Stimulated activated CD4-positive, alpha-beta T cell treated with anti-CD3 and anti-CD28 coated beads, Interleukin-2, amount 100 ng/mL, for 48 hours (primary cell): ENCODE results near the gene SEMA4D.

Source experiments
- DNase-seq, 2 donors: peaks; one replicate each; pipeline ENCODE4 v3.0.0-alpha.2; 2020

SEMA4D gene

GRCh38 chr9:89462817-89463683 lies 34.9 kb downstream of the SEMA4D start:
- DNase-seq = no peak

GRCh38 chr9:89462199-89462598 lies 35.7 kb downstream of the SEMA4D start:
- no peak for DNase-seq

GRCh38 chr9:89461265-89461664 lies 36.6 kb downstream of the SEMA4D start:
- DNase-seq = no peak

- no peak for DNase-seq
These were observed 37.4 kb downstream of the SEMA4D start for GRCh38 chr9:89460551-89460950.

- no peak for DNase-seq
These were observed 39.0 kb downstream of the SEMA4D start for GRCh38 chr9:89458768-89459496.

- no peak for DNase-seq
These were observed 40.5 kb downstream of the SEMA4D start for GRCh38 chr9:89457376-89457855.

GRCh38 chr9:89455356-89455824 lies 42.5 kb downstream of the SEMA4D start:
- no peak for DNase-seq

GRCh38 chr9:89454498-89455355 lies 43.2 kb downstream of the SEMA4D start:
- no peak for DNase-seq

GRCh38 chr9:89453452-89453851 lies 44.5 kb downstream of the SEMA4D start:
- no peak for DNase-seq

- DNase-seq = no peak
These were observed 45.4 kb downstream of the SEMA4D start for GRCh38 chr9:89452561-89452960.

- no peak for DNase-seq
These were observed 47.7 kb downstream of the SEMA4D start for GRCh38 chr9:89450213-89450612.

GRCh38 chr9:89449261-89449671 lies 48.6 kb downstream of the SEMA4D start:
- DNase-seq = no peak

GRCh38 chr9:89448821-89449220 lies 49.1 kb downstream of the SEMA4D start:
- no peak for DNase-seq

GRCh38 chr9:89448381-89448780 lies 49.5 kb downstream of the SEMA4D start:
- no peak for DNase-seq

GRCh38 chr9:89447416-89447815 lies 50.5 kb downstream of the SEMA4D start:
- no peak for DNase-seq

- no peak for DNase-seq
These were observed 51.0 kb downstream of the SEMA4D start for GRCh38 chr9:89446961-89447310.

- DNase-seq = no peak
These were observed 51.5 kb downstream of the SEMA4D start for GRCh38 chr9:89446261-89446960.

GRCh38 chr9:89445801-89446251 lies 52.1 kb downstream of the SEMA4D start:
- no peak for DNase-seq

- DNase-seq = no peak
These were observed 52.8 kb downstream of the SEMA4D start for GRCh38 chr9:89444925-89445765.

GRCh38 chr9:89444274-89444673 lies 53.6 kb downstream of the SEMA4D start:
- no peak for DNase-seq
